Measurements from ENCODE around the gene ECI1.

Gene ECI1

DNA sequence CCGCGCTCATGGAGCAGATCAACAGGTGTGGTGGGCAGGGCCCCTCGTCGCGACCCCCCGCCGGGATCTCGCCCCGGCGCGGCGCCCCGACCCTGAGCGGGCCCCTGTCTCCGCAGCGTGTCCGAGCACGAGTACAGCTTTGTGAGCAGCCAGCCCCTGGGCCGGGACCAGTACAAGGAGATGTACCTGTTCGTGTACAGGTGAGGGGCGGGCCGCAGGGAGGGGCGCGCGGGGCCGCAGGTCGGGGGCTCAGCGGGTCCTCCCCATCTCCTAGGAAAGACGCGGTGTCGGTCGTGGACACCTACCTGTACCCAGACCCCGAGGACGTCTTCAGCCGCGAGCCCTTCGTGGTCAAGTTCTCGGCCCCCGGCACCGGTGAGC lies 14.3 kb downstream of the ECI1 start:
- Histone ChIP-seq H3K36me3 (ENCODE audit: control insufficient read depth, insufficient read depth, low read length) (peaks cover 24% of the 10 kb centered on the region), H3K27me3 (replicated peaks; ENCODE audit: control insufficient read depth, insufficient read depth, low read length) (no peaks in the 10 kb centered on the region), H3K4me3 (replicated peaks; ENCODE audit: low read depth, low read length) (no peak overlapping the region)
- TF ChIP-seq, protein P1, sequence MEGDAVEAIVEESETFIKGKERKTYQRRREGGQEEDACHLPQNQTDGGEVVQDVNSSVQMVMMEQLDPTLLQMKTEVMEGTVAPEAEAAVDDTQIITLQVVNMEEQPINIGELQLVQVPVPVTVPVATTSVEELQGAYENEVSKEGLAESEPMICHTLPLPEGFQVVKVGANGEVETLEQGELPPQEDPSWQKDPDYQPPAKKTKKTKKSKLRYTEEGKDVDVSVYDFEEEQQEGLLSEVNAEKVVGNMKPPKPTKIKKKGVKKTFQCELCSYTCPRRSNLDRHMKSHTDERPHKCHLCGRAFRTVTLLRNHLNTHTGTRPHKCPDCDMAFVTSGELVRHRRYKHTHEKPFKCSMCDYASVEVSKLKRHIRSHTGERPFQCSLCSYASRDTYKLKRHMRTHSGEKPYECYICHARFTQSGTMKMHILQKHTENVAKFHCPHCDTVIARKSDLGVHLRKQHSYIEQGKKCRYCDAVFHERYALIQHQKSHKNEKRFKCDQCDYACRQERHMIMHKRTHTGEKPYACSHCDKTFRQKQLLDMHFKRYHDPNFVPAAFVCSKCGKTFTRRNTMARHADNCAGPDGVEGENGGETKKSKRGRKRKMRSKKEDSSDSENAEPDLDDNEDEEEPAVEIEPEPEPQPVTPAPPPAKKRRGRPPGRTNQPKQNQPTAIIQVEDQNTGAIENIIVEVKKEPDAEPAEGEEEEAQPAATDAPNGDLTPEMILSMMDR (IDR thresholded peaks at IDR 0.05; ENCODE audit: insufficient read depth, low read length, poor library complexity, severe bottlenecking): no peak
- DNase-seq (ENCODE audit: extremely low read depth, insufficient read length): no peak

DNA sequence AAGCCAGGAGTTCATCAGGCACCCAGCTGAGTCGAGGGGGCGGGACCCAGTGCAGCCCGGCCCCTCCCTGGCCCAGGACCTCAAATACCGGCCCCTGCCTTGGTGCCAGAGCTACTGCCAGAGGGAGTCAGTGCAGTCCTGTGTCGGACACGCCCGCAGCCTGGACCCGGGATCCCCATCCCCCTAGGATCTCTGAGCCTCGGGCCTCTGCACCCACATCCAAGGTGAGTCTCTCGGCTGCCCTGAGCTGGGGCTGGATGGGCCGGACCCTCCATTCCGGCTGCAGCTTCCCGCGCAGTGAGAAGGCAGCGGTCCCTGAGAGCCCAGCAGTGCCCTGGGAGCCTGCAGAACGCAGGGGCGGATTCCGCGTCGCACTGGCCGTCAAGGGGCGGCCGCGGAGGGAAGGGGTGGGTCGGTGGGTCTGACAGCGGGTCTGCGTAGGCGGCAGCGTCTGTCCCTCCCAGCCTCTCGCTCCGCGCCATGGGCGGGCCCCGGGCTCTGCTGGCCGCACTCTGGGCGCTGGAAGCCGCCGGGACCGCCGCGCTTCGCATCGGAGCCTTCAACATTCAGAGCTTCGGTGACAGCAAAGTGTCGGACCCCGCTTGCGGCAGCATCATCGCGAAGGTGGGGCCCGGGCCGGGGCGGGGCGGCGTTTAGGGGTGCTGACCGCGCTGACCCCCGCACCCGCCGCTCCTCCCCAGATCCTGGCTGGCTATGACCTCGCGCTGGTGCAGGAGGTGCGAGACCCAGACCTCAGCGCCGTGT lies 14.9 kb downstream of the ECI1 start, which contains the start of gene DNASE1L2:
Gene DNASE1L2 (plus strand): TSS at position 108 of the 765 bp plus-strand sequence. CDS start 373 bp downstream, at position 481.
- H3K27me3 ChIP-seq (replicated peaks; ENCODE audit: control insufficient read depth, insufficient read depth, low read length): no peaks in the 10 kb centered on the region
- no peak within 1 kb of the TSS for H3K4me3 ChIP-seq (replicated peaks; ENCODE audit: low read depth, low read length)
- H3K36me3 ChIP-seq (ENCODE audit: control insufficient read depth, insufficient read depth, low read length): peaks cover 27% of the 10 kb centered on the region
- TF ChIP-seq, protein P1 (IDR thresholded peaks at IDR 0.05; ENCODE audit: insufficient read depth, low read length, poor library complexity, severe bottlenecking): no peak
- DNase-seq (ENCODE audit: extremely low read depth, insufficient read length): no peak

DNA sequence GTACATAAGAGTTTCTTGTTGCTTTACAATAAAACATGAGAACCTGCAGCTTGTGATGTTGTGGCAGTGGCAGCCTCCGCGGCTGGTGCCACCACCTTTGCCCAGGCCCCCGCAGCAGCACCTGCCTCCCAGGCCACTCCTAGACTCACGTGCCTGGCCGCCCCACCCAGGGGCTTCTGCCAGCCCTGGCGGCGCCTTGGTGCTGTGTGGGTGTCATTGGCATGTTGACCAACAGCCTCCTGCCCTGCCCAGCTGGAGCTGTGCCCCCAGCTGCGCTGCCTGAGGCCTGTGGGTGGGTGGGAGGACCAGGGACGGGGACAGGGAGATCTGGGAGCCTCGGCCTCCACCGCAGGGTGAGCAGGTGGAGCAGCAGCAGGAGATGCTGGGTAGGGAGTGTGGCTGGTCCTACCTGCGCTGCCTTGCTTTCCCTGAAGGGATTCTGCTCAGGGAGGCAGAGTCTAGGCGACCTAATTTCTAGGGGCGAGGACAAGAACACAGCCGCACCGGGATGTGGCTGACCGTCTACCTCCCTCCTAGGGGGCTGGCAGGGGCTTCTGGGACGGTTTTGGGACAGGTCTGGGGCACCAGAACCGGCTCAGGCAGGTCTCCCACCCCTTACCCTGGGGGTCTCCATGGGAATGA lies 15.6 kb downstream of the ECI1 start:
- Histone ChIP-seq H3K27me3 (replicated peaks; ENCODE audit: control insufficient read depth, insufficient read depth, low read length) (no peaks in the 10 kb centered on the region), H3K36me3 (ENCODE audit: control insufficient read depth, insufficient read depth, low read length) (peaks cover 33% of the 10 kb centered on the region), H3K4me3 (replicated peaks; ENCODE audit: low read depth, low read length) (no peak overlapping the region)
- no peak for DNase-seq (ENCODE audit: extremely low read depth, insufficient read length)
- TF ChIP-seq, protein P1 (IDR thresholded peaks at IDR 0.05; ENCODE audit: insufficient read depth, low read length, poor library complexity, severe bottlenecking): no peak

DNA sequence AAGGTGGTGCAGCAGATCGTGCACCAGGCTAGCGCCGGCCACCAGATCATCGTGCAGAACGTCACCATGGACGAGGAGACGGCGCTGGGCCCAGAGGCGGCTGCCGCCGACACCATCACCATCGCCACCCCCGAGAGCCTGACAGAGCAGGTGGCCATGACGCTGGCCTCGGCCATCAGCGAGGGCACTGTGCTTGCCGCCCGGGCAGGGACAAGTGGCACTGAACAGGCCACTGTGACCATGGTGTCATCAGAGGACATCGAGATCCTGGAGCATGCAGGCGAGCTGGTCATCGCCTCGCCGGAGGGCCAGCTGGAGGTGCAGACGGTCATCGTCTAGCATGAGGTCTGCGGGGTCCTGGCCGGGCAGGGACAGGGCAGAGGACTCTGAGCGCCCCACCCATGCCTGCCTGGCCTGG lies 16.1 kb downstream of the ECI1 start:
- DNase-seq (ENCODE audit: extremely low read depth, insufficient read length): no peak
- peaks cover 33% of the 10 kb centered on the region for H3K36me3 ChIP-seq (ENCODE audit: control insufficient read depth, insufficient read depth, low read length)
- TF ChIP-seq, protein P1 (IDR thresholded peaks at IDR 0.05; ENCODE audit: insufficient read depth, low read length, poor library complexity, severe bottlenecking): no peak
- no peak overlapping the region for H3K4me3 ChIP-seq (replicated peaks; ENCODE audit: low read depth, low read length)
- no peaks in the 10 kb centered on the region for H3K27me3 ChIP-seq (replicated peaks; ENCODE audit: control insufficient read depth, insufficient read depth, low read length)

DNA sequence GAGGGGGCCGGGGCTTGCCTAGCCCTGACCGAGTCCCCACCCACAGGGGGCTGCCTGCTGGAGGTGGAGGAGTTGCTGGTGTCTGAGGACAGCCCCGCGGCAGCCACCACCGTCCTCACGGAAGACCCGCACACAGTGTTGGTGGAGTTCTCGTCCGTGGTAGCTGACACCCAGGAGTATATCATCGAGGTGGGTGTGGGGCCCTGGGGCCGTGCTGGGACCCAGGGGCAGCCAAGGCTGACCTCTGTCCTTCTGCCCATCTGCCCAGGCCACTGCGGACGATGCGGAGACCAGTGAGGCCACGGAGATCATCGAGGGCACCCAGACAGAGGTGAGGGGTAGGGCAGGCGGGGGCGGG lies 16.6 kb downstream of the ECI1 start:
- peaks cover 35% of the 10 kb centered on the region for H3K36me3 ChIP-seq (ENCODE audit: control insufficient read depth, insufficient read depth, low read length)
- no peak for DNase-seq (ENCODE audit: extremely low read depth, insufficient read length)
- H3K27me3 ChIP-seq (replicated peaks; ENCODE audit: control insufficient read depth, insufficient read depth, low read length): no peaks in the 10 kb centered on the region
- TF ChIP-seq, protein P1 (IDR thresholded peaks at IDR 0.05; ENCODE audit: insufficient read depth, low read length, poor library complexity, severe bottlenecking): no peak
- no peak overlapping the region for H3K4me3 ChIP-seq (replicated peaks; ENCODE audit: low read depth, low read length)
